ENCODE data around the gene SCYL2.
"Not testable (repeated sequence)": the region's sequence is repeated elsewhere in the genome, so short reads cannot be mapped to it uniquely, and the experiment has no call there.

Gene SCYL2

DNA sequence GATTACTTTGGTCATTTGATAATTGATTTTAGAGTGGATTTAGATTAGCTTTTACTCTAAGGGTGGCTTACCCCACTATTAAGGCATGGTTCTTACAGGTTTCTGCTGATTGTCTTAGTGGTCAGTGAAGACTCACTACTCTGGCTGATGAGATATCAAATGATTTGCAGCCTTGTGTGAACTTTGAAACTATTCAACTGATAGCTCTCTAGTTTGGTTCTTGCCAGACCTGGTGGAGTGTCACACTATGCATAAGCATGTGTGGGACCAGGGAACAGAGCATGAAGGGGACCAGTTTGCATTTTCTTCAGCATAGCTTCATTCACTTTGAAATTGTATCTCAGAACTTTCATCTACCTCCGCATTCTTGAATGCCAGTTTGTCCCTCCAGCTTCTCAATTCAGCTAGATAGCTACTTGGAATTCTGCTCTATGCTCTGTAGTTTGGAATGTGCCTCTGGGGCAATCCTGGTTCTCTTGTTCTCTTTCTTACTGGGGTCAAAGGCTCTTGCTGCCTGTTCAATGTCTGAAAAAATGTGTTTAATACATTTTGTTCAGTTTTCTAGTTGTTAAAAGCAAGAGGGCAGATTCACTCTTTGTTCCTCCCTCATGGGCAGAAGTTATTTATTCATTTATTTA lies 12.7 kb downstream of the SCYL2 start:
- no peak for TF ChIP-seq CTCF (IDR thresholded peaks at IDR 0.05; ENCODE audit: insufficient read depth, low read length, missing control alignments)
- H3K4me3 ChIP-seq (ENCODE audit: low read depth, low read length), result no peak overlapping the region
- ChIA-PET POLR2A (interaction anchor here (1.0 kb wide), 1 partner anchor 12 kb away, joined by 4 read pairs; the partner anchor contains the start of genes DEPDC4 and SCYL2), CTCF (interaction anchor here (0.9 to 1.5 kb wide), 2 partner anchors 12 to 31 kb away, joined by 3 to 4 read pairs; partner anchors contain the start of genes DEPDC4 and SCYL2)
- DNase-seq (ENCODE audit: low read depth, low spot score), result no peak

GRCh38 chr12:100284556-100284955 lies 17.6 kb downstream of the SCYL2 start:
- ChIA-PET POLR2A (interaction anchor here (1.1 kb wide), 1 partner anchor 12 kb away, joined by 4 read pairs; no protein-coding TSS in a partner anchor), CTCF (interaction anchor here (0.7 to 1.2 kb wide), 3 partner anchors 9 to 17 kb away, joined by 3 read pairs; partner anchors contain the start of genes DEPDC4 and SCYL2)
- H3K4me3 ChIP-seq (ENCODE audit: low read depth, low read length); DNase-seq (ENCODE audit: low read depth, low spot score): not testable (repeated sequence)

DNA sequence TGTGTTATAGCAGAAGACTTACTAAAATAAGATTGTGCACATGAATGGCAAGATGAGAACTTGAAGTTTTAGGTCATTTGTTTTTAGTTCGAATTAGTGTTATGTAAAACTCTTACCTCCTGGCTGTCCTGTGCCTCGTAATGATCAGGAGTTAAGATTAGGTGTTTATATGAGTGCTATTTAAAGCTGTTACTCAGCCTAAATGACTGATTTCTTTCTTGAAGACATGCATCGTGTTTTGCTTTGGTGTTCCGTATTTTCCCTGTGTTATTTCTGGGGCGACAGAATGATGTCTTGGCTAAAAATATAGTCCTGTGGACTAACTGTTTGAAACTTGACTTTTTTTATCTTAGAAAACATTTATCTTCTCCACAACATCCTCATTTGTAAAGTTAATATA lies 22.1 kb downstream of the SCYL2 start:
- TF ChIP-seq CTCF (IDR thresholded peaks at IDR 0.05; ENCODE audit: insufficient read depth, low read length, missing control alignments), result no peak
- ChIA-PET POLR2A (no interaction called here), CTCF (interaction anchor here (1.2 to 1.4 kb wide), 2 partner anchors 20 to 151 kb away, joined by 3 to 4 read pairs; no protein-coding TSS in a partner anchor)
- DNase-seq (ENCODE audit: low read depth, low spot score), result no peak
- no peak overlapping the region for H3K4me3 ChIP-seq (ENCODE audit: low read depth, low read length)

DNA sequence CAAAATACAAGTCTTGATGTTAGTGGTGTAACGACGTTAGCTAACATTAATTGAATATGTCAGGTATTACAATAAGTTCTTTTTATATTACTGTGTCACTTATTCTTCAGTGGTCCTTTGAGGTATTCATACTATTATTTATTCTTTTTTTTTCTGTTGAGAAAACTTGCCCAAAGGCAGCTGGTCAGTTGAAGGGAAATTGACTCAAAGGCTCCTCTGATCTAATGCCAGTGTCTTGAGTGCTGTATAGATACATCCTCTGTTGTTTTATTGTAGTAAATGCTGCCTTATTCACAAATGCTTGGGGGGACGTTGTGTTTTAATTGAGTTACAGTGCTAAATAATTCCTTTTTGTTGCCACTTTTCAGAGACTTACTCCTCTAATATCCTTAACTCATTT lies 23.0 kb downstream of the SCYL2 start:
- ChIA-PET CTCF (interaction anchor here (1.2 to 1.4 kb wide), 2 partner anchors 21 to 152 kb away, joined by 3 to 4 read pairs; no protein-coding TSS in a partner anchor), POLR2A (no interaction called here)

DNA sequence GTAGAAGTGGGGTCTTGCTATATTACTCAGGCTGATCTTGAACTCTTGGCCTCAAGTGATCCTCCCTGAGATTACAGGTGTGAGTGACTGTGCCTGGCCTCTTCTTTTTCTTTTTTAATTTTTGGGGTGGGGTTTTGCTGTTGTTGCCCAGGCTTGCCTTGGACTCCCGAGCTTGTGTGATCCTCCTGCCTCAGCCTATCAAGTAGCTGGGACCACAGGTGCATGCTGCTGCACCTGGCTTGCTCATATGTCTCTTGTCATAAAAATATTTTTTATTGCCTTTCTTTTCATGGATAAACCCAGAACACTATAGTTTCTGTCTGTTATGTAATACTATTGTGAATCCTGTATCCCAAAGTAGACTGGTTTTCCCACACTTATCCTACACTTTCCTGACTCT lies 26.0 kb downstream of the SCYL2 start:
- ChIA-PET CTCF (no interaction called here), POLR2A (no interaction called here)
- no peak for TF ChIP-seq CTCF (IDR thresholded peaks at IDR 0.05; ENCODE audit: insufficient read depth, low read length, missing control alignments)
- DNase-seq (ENCODE audit: low read depth, low spot score), result no peak
- no peak overlapping the region for H3K4me3 ChIP-seq (ENCODE audit: low read depth, low read length)

More for the DNA sequence above, 23.0 kb downstream of the SCYL2 start:
- no peak for TF ChIP-seq CTCF (IDR thresholded peaks at IDR 0.05; ENCODE audit: insufficient read depth, low read length, missing control alignments)
- no peak overlapping the region for H3K4me3 ChIP-seq (ENCODE audit: low read depth, low read length)
- no peak for DNase-seq (ENCODE audit: low read depth, low spot score)

DNA sequence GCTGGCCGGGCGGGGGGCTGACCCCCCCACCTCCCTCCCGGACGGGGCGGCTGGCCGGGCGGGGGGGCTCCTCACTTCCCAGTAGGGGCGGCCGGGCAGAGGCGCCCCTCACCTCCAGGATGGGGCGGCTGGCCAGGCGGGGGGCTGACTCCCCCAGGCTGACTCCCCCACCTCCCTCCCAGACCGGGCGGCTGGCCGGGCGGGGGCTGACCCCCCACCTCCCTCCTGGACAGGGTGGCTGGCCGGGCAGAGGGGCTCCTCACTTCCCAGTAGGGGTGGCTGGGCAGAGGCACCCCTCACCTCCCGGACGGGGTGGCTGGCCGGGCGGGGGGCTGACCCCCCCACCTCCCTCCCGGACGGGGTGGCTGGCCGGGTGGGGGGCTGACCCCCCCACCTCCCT lies 27.4 kb downstream of the SCYL2 start:
- CTCF ChIA-PET; POLR2A ChIA-PET; DNase-seq (ENCODE audit: low read depth, low spot score); H3K4me3 ChIP-seq (ENCODE audit: low read depth, low read length): not testable (repeated sequence)

GRCh38 chr12:100295764-100296555 lies 29.0 kb downstream of the SCYL2 start:
- DNase-seq (ENCODE audit: low read depth, low spot score), result no peak
- no peak overlapping the region for H3K4me3 ChIP-seq (ENCODE audit: low read depth, low read length)
- no peak for TF ChIP-seq CTCF (IDR thresholded peaks at IDR 0.05; ENCODE audit: insufficient read depth, low read length, missing control alignments)
- CTCF ChIA-PET, result no interaction called here
- POLR2A ChIA-PET, result interaction anchor here (1.6 kb wide), 1 partner anchor 11 kb away, joined by 4 read pairs; no protein-coding TSS in a partner anchor

All from AG04449 (cell line).